GM12875 (cell line): ENCODE measurements around the gene NR3C2.
"Not testable (repeated sequence)": the region's sequence is repeated elsewhere in the genome, so short reads cannot be mapped to it uniquely, and the experiment has no call there.

Experiments
- H3K4me3 ChIP-seq: one replicate; pipeline ENCODE4 v1.5.1; 2011; ENCODE audit warnings: low read depth, low read length, control low read depth
- CTCF ChIP-seq: IDR thresholded peaks from 2 replicates; pipeline ENCODE4 v1.5.1; 2011; ENCODE audit warnings: low read depth, mild to moderate bottlenecking, control low read depth, inconsistent platforms, low read length, moderate library complexity, borderline replicate concordance; ENCODE audit not compliant: insufficient read depth

The NR3C2 gene

DNA sequence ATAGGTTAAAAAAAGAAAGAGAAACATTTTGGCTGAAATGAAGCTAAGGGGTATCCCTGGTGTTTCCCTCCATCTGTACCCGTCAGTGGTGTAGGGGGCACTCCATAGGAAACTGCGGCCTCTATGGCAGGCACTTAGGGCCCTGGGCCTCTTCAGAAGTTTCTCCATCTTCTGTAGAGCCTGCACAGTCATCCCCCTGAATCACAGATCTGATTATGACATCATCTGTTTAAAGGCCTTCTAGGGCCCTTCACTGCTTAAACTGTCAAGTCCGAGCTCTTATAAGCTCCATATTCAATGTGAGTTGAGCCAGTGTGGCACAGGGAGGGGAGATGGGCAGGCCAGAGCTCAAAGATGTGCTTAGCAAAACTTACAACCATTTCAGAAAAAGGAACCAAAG is 241.3 kb downstream of the NR3C2 start:
- no peak for TF ChIP-seq CTCF
- H3K4me3 ChIP-seq, result no peak overlapping the region

DNA sequence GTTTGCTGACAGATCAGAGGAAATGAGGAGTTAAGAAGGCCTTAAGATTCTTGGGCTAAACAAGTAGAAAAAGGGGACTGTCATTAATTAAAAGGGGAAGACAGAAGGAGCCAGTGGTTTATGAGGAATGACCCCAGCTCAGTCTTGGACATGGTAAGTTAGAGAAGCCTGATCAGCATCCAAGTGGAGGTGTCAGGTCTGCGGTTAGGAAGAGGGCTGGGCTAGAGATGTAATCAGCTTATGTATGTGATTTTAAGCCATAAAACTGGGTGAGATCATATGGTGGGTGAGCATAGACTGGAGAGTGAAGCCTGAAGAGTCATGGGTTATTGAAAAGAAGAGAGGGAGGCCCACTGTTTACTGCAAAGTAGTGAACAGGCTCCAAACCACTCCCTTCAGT is 246.1 kb downstream of the NR3C2 start:
- no peak overlapping the region for H3K4me3 ChIP-seq
- no peak for TF ChIP-seq CTCF

DNA sequence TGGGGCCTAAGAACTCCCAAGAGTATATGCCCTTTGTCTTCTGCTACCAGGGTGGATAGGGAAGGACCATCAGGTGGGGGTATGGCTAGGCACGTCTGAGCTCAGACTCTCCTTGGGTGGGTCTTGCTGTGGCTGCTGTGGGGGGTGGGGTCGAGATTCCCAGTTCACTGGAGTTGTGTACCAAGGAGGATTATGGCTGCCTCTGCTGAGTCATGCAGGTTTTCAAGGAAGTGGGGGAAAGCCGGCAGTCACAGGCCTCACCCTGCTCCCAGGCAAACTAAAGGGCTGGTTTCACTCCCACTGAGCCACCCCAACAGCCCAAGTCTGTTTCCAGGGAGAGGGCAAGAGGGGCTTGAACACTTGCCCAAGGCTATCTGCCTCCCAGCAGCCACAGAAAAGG is 249.7 kb downstream of the NR3C2 start:
- no peak overlapping the region for H3K4me3 ChIP-seq
- TF ChIP-seq CTCF, result no peak

DNA sequence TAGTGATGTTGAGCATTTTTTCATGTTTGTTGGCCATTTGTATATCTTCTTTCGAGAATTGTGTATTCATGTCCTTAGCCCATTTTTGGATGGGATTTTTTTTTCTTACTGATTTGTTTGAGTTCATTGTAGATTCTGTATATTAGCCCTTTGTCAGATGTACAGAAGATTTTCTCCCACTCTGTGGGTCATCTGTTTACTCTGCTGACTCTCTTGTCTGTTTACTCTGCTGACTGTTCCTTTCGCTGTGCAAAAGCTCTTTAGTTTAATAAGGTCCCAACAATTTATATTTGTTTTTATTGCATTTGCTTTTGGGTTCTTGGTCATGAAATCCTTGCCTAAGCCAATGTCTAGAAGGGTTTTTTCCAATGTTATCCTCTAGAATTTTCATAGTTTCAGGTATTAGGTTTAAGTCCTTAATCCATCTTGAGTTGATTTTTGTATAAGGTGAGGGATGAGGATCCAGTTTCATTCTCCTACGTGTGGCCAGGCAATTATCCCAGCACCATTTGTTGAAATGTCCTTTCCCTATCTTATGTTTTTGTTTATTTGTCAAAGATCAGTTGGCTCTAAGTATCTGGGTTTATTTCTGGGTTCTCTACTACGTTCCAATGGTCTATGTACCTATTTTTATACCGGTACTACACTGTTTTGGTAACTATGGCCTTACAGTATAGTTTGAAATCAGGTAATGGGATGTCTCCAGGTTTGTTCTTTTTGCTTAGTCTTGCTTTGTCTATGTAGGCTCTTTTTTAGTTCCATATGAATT is 254.6 kb downstream of the NR3C2 start:
- not testable (repeated sequence) for H3K4me3 ChIP-seq

DNA sequence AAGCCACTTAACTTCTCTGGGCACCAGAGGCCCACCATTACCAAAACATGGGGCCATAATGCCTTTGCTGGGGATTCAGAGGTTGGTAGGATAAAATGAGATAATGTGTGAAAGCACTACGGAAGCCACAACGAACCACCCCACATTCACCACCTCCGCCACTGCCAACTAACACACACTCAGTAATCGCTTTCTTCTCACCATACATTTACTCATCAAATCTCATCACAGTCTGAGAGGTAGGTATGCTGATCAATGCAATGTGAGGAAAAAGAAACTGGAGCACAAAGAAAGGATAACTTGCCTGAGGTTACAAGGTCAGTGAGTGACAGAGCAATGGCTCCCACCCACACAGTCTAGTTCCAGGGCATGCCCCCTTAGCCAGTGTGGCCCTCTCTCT is 257.3 kb downstream of the NR3C2 start:
- no peak overlapping the region for H3K4me3 ChIP-seq
- no peak for TF ChIP-seq CTCF

GRCh38 chr4:148182230-148182911 is 259.8 kb downstream of the NR3C2 start:
- TF ChIP-seq CTCF, result no peak
- H3K4me3 ChIP-seq, result no peak overlapping the region

DNA sequence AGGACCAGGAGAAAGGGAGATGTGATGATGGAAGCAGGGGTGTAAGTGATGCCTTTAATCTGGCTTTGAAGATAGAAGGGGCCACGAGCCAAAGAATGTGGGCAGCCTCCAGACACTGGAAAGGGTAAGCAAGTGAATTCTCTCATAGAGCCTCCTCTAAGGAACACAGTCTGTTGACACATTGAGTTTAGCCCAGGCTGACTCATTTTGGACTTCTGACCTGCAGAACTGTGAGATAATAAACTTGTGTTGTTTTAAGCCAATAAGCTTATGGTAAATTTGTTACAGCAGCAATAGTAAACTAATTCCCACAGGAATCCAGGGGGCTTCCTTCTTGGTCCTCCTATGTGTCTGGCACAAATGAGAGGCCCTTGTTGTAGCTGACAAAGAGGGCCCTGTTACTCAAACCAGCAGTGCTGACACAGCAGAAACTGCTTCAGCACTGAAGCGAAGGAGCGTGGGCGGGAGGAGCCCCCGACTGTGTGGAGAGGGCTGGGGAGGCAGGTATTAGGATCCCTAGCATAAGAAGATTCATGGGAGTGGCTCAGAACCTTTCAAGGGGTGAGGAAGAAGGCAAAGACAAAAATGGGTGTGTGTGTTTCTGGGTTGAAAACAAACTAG is 268.7 kb downstream of the NR3C2 start:
- TF ChIP-seq CTCF, result no peak
- no peak overlapping the region for H3K4me3 ChIP-seq
